Skin epidermis (tissue), 12 donors: ENCODE results near the gene HMX1.

ENCODE experiments used
- H3K27ac ChIP-seq, 21 experiments: fragments of 200-600 bp; sonication (generic) in 11 of 21; one replicate each; pipeline ENCODE4 v1.5.0; 2020; ENCODE audit warnings: mild to moderate bottlenecking in 3 of 21, inconsistent platforms in 2 of 21, moderate library complexity in 2 of 21
- H3K4me3 ChIP-seq, 7 experiments: fragments of 200-600 bp; sonication (generic) in 2 of 7; one replicate each; pipeline ENCODE4 v1.5.0; 2020; ENCODE audit warnings: inconsistent platforms in 2 of 7, mild to moderate bottlenecking in 2 of 7, moderate library complexity in 1 of 7

HMX1 gene

GRCh38 chr4:8870647-8871416 lies 807 bp downstream of the HMX1 start:
- H3K4me3 ChIP-seq = peak overlapping the region in 1 of 7 experiments; percentile 34

GRCh38 chr4:8869898-8870646 lies 1.6 kb downstream of the HMX1 start:
- H3K4me3 ChIP-seq = peak overlapping the region in 1 of 7 experiments; percentile 34

More at GRCh38 chr4:8870647-8871416, 807 bp downstream of the HMX1 start:
- no peak overlapping the region for H3K27ac ChIP-seq

DNA sequence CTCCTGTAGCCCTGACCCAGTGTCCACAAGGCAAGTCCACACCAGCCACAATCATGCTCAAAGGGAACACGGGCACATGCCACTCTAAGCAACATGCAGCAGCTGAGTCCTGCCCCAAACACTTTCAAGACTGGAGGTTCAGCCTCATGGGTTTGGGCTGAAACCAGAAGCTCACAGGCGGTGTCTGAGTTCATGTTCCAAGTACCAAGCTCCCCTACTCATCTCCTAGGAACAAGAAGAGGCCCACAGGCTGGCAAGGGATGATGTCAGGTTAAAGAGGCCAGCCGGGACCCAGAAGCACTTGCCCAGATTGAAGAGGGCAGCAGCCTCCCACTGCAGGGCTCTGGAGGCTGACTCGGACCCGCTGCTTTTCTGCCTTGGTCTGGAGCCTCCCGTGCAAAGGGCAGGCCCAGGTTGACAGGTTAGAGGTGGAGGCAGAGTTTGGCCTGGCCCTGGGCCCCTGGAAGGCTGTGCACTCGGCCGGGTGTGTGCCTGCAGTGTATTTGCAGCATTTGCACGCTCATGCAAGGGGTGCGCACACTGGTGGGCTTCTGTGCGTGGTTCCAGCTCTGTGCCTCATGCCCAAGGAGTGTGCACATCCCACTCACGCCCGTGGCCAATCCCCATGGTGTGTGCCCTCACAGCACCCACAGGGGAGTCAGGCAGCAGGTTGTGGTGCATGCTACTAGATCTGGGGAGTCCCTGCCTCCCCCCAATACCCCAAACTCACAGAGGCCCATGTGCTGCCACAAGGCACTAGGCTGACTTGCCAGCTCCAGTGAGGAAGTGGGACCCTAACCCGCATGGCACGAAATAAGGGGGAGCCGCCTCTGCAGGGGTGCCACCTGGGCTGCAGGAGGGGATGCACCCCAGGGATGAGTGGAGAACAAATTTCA lies 2.4 kb downstream of the HMX1 start:
- no peak overlapping the region for H3K4me3 ChIP-seq
- H3K27ac ChIP-seq = no peak overlapping the region

More at GRCh38 chr4:8869898-8870646, 1.6 kb downstream of the HMX1 start:
- no peak overlapping the region for H3K27ac ChIP-seq

DNA sequence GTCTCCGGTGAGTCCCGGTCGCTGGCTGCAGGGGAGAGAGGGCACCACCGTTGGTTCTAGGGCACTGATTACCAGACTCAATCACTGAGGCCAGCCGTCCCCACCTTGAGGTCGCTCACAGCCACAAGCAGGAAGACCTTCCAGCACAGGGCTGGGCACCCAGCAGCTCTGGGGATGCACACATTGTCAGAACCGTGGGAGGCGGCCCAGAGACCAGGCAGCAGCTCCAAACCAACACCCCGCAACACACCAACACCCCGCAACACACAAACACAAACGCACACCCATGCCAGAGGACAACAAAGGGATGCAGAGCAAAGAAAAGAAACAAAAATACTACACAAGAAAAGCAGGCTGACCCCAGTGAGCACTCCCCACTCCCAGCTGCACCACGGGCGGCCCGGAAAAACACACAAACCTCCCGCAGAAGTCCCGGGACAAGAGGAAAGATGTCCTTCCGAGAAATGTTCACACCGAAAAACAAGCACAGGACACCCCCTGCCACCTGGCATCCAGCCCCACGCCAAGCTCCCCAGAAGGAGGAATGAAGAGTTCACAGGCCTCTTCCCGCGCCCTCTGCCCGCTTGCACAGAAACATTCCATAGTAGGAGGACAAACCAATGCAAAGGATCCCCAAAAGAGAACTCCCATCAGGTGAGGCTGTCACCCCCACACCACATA lies 3.2 kb downstream of the HMX1 start:
- Histone ChIP-seq H3K4me3 (no peak overlapping the region), H3K27ac (no peak overlapping the region)

- Histone ChIP-seq H3K4me3 (no peak overlapping the region), H3K27ac (no peak overlapping the region)
Measured at GRCh38 chr4:8867624-8868320, 3.9 kb downstream of the HMX1 start.

DNA sequence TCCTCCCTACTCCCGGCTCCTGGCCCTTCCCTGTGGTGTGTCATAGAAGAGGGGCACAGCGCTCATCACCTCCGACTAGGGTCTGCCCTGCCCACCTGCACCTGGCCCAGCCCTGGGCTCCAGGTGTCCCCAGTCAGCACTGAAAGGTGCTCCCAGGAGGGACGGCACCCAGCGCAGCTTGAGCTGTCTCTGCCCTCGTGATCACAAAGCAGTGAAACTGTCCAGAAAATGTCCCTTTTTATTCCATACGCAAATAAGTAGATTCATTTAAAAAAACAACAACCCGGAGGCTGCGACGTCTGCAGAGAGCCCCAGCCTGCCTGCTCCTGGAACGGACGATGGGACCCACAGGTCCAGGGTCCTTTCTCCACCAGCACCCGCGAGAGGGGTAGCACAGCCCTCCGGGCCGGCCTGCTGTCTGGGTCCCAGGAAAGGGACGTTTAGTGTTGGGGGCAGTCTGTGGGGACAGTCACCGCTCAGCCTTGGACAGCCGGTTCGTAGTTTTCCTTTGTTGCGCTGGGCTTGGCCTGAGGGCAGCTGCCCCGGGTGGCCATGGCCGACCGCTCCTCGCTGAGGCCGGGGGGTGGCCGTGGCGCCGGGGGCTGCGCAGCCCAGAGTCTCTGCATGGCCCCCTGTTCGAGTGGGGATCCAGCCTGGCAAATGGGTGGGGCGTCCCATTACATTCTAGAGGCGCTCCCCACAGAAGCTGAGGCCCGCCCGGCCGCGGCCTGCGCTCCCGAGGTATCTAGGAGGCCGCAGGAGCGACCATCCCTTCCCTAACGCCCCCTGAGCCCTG lies 4.6 kb downstream of the HMX1 start:
- Histone ChIP-seq H3K27ac (no peak overlapping the region), H3K4me3 (no peak overlapping the region)

DNA sequence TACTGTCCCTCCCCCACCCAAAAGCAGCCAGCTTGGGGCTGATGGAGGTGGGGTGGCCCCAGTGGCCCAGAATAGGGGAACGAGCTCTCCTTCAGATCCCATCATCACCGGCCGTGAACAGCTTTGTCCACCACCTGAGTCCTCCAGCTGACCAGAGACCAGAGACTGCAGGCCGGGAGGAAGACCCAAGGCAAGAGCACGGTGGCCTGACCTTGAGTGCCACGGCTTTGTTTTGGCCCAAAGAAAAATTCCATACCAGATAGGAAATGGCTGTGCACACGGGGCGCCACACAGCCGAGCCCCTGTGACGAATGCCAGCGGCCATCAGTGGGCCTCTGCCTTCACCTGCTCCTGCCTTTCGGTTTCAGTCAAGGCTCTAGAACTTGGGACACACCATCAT lies 5.2 kb downstream of the HMX1 start:
- Histone ChIP-seq H3K4me3 (no peak overlapping the region), H3K27ac (no peak overlapping the region)

DNA sequence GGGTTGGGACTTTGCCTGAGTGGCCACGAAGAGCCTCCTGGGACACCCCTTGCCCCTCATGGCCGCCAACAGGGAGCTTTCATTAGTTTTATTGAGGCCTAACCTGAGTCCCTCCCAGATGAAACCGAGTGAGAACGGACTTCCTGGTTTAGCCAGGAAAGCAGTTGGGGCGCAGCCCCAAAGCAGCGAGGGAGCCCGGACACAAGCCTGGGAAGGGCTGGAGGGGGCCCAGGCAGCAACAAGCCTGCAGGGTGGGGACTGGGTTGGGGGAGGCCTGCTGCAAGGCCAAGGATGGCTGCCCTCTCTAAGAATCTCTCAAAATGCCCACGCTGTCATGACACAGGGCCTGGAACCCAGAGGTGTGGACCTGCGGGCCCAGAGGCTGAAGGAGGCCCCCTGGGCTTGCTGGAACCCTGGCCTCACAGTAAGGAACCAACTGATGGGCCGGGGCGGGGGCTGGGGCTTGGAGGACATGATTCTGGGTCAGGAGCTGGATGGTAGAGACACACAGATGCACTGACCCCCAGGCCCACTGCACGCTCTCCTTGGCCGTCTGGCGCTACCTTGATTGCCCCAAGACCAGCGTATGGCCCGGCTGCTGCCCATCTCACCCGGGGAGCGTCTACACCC lies 5.8 kb downstream of the HMX1 start:
- Histone ChIP-seq H3K27ac (no peak overlapping the region), H3K4me3 (no peak overlapping the region)

DNA sequence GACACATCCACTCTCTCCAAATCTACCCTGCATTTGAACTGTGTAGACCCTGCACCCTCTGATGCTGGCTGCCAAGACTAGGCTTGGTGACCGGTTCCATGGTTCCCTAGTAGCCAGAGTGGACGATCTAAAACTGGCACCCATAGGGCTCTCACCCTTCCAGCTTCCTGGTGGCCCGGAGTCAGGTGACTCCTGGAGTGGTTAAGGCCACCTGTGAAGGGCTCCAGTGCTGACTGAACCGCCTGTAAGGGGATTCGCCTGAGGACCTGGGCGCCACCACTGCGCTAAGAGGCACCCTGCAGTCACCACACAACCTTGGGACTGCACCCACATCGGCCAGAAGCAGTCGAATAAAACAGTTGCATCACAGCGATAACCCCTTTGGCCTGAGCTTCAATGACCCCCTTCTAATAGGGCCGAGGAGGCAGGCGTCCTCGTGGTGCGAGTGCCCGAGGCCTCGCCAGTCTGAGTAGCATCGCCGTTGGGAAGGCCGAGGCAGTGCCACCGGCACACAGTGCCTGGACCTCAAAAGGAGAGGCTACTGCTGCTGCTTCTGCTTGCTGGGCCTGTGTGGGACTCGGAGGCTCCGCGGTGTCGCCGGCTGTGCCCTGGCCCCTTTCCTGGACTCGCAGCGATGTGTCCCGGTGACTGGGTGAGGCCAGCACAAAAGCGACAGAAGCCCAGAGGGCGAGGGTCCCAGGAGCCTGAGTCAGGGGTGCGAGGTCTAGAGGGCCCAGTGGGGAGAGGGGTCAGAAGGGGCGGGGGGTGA lies 6.5 kb downstream of the HMX1 start:
- Histone ChIP-seq H3K4me3 (no peak overlapping the region), H3K27ac (no peak overlapping the region)

- Histone ChIP-seq H3K27ac (no peak overlapping the region), H3K4me3 (no peak overlapping the region)
Measured at GRCh38 chr4:8863686-8864682, 7.7 kb downstream of the HMX1 start.

- no peak overlapping the region for H3K4me3 ChIP-seq
- no peak overlapping the region for H3K27ac ChIP-seq
Measured at GRCh38 chr4:8862800-8863685, 8.6 kb downstream of the HMX1 start.

- no peak overlapping the region for H3K27ac ChIP-seq
- no peak overlapping the region for H3K4me3 ChIP-seq
Measured at GRCh38 chr4:8862334-8862733, 9.3 kb downstream of the HMX1 start.

GRCh38 chr4:8861576-8862295 lies 9.9 kb downstream of the HMX1 start:
- Histone ChIP-seq H3K4me3 (no peak overlapping the region), H3K27ac (no peak overlapping the region)

- Histone ChIP-seq H3K4me3 (peak overlapping the region in 1 of 7 experiments; percentile 2), H3K27ac (no peak overlapping the region)
Measured at GRCh38 chr4:8860892-8861575, 10.6 kb downstream of the HMX1 start.
